ENCODE data around the gene FER1L5. TPM values are rescaled to one million over a fixed set of nuclear protein-coding genes. Genes with fewer than 3 reads are reported as not detected.

Gene FER1L5
- total RNA-seq, 1 experiment from 2014 or later, result 0.91 TPM

DNA sequence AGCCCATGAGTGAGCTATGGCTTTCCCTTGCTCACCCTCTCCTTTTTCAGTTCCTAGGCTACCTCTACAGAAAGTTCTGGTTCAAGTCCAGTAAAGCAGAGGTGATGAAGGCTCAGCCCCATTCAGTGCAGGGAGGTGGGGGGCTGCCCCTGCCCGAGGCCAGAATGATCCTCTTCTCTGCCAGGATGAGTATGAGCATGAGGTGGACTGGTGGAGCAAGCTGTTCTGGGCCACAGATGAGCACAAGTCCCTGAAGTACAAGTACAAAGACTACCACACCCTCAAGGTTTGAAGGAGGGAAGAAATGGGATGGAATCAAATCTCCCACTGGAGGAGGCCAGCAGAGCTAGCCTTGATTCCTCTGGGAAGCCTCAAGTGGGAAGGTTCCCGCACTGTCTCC is 54.9 kb downstream of the FER1L5 start (continued):
- no peak for TF ChIP-seq EZH2phosphoT487 (IDR thresholded peaks at IDR 0.05; ENCODE audit: borderline replicate concordance)
- TF ChIP-seq, protein P1, sequence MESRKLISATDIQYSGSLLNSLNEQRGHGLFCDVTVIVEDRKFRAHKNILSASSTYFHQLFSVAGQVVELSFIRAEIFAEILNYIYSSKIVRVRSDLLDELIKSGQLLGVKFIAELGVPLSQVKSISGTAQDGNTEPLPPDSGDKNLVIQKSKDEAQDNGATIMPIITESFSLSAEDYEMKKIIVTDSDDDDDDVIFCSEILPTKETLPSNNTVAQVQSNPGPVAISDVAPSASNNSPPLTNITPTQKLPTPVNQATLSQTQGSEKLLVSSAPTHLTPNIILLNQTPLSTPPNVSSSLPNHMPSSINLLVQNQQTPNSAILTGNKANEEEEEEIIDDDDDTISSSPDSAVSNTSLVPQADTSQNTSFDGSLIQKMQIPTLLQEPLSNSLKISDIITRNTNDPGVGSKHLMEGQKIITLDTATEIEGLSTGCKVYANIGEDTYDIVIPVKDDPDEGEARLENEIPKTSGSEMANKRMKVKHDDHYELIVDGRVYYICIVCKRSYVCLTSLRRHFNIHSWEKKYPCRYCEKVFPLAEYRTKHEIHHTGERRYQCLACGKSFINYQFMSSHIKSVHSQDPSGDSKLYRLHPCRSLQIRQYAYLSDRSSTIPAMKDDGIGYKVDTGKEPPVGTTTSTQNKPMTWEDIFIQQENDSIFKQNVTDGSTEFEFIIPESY (IDR thresholded peaks at IDR 0.05; ENCODE audit: extremely low read depth, insufficient replicate concordance, low read length), result no peak
- TF ChIP-seq ZFX (IDR thresholded peaks at IDR 0.05), result no peak

DNA sequence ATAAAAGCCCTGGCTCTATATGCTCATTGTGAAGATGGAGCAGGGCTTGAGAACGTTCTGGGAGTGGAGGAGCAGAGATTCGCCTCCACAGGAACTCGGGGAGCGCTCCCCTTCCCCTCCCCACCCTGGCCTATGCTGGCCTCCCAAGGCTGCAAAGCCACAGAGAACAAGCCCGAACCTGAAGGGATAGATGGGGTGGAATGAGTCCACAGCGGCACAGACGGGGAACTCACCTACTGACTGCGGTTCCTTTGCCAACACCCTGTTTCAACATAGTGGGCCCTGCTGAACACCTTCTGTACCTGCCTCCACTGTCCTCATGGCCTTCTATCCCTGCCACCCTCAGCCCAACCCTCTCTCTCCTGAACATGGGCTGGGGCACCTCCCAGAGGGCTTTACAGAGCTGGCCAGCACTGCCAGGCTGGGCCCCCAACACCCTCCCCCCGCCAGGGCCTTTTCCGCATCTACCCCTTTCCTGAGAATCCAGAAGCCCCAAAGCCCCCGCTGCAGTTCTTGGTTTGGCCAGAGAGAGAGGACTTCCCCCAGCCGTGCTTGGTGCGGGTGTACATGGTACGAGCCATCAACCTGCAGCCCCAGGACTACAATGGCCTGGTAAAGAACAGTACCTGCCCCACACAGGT is 55.8 kb downstream of the FER1L5 start:
- Histone ChIP-seq H3K27me3 (ENCODE audit: insufficient read depth, low read length) (no peaks in the 10 kb centered on the region), H3K9ac (ENCODE audit: low read length) (no peak overlapping the region), H4K20me1 (ENCODE audit: insufficient read depth) (no peaks in the 10 kb centered on the region), H2AFZ (ENCODE audit: low read depth, low read length, poor library complexity, severe bottlenecking) (no peak overlapping the region), H3K36me3 (ENCODE audit: control insufficient read depth in 1 of 2, insufficient read depth in 2 of 2, low read length in 2 of 2) (no peaks in the 10 kb centered on the region), H3K4me3 (replicated peaks in 1 of 2; ENCODE audit: low read depth in 1 of 2, low read length in 2 of 2) (no peak overlapping the region), H3K4me1 (ENCODE audit: control insufficient read depth in 1 of 2, insufficient read depth in 2 of 2, low read length in 2 of 2) (no peaks in the 10 kb centered on the region), H3K9me2 (ENCODE audit: insufficient read depth) (no peaks in the 10 kb centered on the region), H3K27ac (ENCODE audit: low read depth, low read length) (no peak overlapping the region), H3K79me2 (ENCODE audit: insufficient read depth, low read length) (no peaks in the 10 kb centered on the region), H3K4me2 (ENCODE audit: low read length) (no peak overlapping the region), H3K9me3 (ENCODE audit: control insufficient read depth in 1 of 2, insufficient read depth in 1 of 2, low read depth in 1 of 2, low read length in 2 of 2) (no peaks in the 10 kb centered on the region)
- DNase-seq (ENCODE audit: low read depth, low spot score), result no peak
- ChIA-PET POLR2A (no interaction called here), CTCF (no interaction called here), RAD21 (ENCODE audit: low non-redundant PET in 1 of 2, low total read pairs in 2 of 2, uncharacterized antibody in 2 of 2, unreplicated experiment in 2 of 2) (no interaction called here)
- BruUV-seq (replicated peaks), result no TSS peak
- no peak for ATAC-seq
- TF ChIP-seq ZFX (IDR thresholded peaks at IDR 0.05) (no peak), TCF7L2 (IDR thresholded peaks at IDR 0.05; ENCODE audit: borderline replicate concordance, extremely low read depth, insufficient read depth, insufficient read length) (no peak), RAD21 (IDR thresholded peaks at IDR 0.05; ENCODE audit: low read depth) (no peak), ZNF274 (IDR thresholded peaks at IDR 0.05; ENCODE audit: low read depth, low read length) (no peak), FOSL1 (IDR thresholded peaks at IDR 0.05; ENCODE audit: low read depth) (no peak), SRF (IDR thresholded peaks at IDR 0.05; ENCODE audit: low read depth) (no peak), EGR1 (IDR thresholded peaks at IDR 0.05; ENCODE audit: low read depth) (no peak), ELF1 (IDR thresholded peaks at IDR 0.05; ENCODE audit: borderline replicate concordance, low read depth) (no peak), SP1 (IDR thresholded peaks at IDR 0.05; ENCODE audit: low read depth) (no peak)
- TF ChIP-seq, protein P2, sequence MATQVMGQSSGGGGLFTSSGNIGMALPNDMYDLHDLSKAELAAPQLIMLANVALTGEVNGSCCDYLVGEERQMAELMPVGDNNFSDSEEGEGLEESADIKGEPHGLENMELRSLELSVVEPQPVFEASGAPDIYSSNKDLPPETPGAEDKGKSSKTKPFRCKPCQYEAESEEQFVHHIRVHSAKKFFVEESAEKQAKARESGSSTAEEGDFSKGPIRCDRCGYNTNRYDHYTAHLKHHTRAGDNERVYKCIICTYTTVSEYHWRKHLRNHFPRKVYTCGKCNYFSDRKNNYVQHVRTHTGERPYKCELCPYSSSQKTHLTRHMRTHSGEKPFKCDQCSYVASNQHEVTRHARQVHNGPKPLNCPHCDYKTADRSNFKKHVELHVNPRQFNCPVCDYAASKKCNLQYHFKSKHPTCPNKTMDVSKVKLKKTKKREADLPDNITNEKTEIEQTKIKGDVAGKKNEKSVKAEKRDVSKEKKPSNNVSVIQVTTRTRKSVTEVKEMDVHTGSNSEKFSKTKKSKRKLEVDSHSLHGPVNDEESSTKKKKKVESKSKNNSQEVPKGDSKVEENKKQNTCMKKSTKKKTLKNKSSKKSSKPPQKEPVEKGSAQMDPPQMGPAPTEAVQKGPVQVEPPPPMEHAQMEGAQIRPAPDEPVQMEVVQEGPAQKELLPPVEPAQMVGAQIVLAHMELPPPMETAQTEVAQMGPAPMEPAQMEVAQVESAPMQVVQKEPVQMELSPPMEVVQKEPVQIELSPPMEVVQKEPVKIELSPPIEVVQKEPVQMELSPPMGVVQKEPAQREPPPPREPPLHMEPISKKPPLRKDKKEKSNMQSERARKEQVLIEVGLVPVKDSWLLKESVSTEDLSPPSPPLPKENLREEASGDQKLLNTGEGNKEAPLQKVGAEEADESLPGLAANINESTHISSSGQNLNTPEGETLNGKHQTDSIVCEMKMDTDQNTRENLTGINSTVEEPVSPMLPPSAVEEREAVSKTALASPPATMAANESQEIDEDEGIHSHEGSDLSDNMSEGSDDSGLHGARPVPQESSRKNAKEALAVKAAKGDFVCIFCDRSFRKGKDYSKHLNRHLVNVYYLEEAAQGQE (IDR thresholded peaks at IDR 0.05; ENCODE audit: low read depth), result no peak
- intact Hi-C loops (cut with micrococcal nuclease), result no loop called here
